ENCODE data around the gene CCDC57.

The CCDC57 gene

GRCh38 chr17:82234211-82235055 is 21.8 kb upstream of the CCDC57 start:
- TF ChIP-seq GATA2 (IDR thresholded peaks at IDR 0.05; ENCODE audit: low read depth, low read length) (no peak), GATA3 (IDR thresholded peaks at IDR 0.05; ENCODE audit: low read depth, low read length) (no peak)

DNA sequence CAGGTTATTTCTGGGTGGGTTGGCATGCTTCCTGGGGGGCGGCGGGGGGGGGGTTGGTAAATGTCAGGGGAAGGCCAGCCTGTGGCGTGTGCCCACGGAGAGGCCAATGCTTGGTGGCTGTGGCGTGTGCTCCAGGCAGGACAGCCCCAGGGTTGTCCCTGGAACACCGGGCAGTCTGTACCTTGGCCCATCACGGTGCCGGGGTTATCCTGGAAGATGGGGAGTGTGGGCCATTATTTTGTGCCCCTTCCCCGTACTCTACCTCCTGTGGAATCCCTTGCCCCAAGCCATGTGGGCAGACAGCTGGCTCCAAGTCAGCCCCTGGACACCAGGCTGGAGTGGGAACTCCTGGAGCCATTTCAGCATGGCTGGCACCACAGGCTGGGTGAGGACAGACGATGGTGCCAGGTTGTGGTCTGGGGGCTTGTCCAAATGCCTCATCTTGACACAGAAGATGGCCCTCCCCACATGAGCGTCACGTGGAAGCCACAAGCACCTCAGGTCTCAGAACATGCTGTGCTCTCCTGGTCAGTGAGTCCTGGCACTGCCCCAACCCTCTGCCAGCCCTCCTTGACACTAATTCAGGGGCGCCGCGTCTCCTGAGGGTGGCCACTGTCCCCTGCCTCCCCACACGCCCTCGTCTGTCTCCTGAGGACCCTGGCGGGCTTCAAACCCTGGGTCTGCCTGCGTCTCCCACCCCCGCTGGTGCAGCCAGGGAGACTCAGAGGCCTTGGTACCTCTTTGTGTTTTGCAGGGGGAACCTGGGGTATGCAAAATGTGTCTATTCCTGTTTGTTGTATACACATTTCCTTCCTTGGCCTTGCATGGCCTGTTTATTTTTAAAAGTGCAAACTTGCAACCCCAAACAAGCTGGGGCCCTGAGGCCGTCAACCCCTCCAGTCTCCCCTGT is 20.5 kb upstream of the CCDC57 start:
- TF ChIP-seq GATA2 (IDR thresholded peaks at IDR 0.05; ENCODE audit: low read depth, low read length) = no peak
- TF ChIP-seq GATA3 (IDR thresholded peaks at IDR 0.05; ENCODE audit: low read depth, low read length) = no peak

DNA sequence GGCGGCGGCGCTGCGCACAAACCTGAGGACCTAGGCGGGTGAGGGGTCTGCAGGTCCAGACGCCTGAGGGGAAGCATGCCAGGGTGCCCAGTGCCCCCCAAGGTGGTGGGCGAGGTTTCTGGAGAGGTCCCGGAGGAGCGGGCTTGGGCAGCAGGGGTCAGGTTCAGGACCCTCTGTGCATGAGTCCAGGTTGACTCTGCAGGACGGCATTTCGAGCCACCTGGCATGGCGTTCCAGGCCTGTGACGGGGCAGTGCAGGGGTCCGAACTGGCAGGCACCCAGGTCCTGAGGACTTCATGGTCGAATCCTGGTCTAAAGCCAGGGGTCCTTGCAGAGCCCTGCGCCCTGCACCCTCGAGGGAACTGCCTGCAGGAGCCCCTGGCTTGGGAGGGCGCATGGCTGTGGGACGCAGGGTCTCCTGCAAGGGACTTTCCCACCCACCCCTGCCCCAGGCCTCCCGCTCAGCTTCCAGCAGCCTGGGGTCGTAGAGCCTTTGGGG is 19.7 kb upstream of the CCDC57 start:
- TF ChIP-seq GATA2 (IDR thresholded peaks at IDR 0.05; ENCODE audit: low read depth, low read length) = no peak
- TF ChIP-seq GATA3 (IDR thresholded peaks at IDR 0.05; ENCODE audit: low read depth, low read length) = no peak

DNA sequence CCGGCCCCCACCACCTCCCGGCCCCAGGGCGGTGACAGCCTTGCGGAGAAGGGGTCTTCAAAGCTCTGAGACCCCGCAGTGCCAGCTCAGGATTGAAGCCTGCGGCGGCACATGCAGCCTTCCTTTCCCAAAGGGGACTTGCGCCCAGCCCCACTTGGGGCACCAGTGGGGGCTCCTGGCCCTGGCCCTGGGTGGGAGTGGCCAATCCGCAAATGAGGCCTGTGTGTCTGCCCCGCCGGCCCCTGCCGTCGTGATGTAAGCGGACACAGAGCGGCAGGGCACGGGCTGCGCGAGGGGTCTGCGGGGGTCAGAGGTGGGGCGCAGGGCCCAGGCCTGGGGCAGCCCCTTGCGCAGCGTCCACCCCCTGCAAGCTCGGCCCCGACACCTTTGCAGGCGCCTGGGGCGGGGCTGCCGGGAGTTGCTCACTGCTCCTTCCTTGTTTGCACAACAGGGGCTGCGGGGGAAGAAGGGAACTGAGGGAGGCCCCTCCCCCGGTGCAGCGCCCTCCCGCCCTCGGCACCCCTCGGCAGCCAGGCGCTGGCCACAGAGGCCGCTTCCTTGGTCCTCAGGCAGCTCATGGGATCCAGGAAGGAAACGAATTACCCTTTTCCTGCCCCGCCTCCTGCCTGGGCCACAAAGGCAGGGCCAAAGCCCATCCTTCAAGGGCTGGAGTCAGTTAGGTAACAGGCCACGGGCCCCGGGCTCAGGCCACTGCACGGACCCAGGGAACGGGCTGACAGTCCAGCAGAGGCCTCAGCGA is 19.1 kb upstream of the CCDC57 start:
- TF ChIP-seq GATA2 (IDR thresholded peaks at IDR 0.05; ENCODE audit: low read depth, low read length) (no peak), GATA3 (IDR thresholded peaks at IDR 0.05; ENCODE audit: low read depth, low read length) (no peak)

GRCh38 chr17:82231312-82231561 is 18.6 kb upstream of the CCDC57 start:
- TF ChIP-seq GATA3 (IDR thresholded peaks at IDR 0.05; ENCODE audit: low read depth, low read length) (no peak), GATA2 (IDR thresholded peaks at IDR 0.05; ENCODE audit: low read depth, low read length) (no peak)

DNA sequence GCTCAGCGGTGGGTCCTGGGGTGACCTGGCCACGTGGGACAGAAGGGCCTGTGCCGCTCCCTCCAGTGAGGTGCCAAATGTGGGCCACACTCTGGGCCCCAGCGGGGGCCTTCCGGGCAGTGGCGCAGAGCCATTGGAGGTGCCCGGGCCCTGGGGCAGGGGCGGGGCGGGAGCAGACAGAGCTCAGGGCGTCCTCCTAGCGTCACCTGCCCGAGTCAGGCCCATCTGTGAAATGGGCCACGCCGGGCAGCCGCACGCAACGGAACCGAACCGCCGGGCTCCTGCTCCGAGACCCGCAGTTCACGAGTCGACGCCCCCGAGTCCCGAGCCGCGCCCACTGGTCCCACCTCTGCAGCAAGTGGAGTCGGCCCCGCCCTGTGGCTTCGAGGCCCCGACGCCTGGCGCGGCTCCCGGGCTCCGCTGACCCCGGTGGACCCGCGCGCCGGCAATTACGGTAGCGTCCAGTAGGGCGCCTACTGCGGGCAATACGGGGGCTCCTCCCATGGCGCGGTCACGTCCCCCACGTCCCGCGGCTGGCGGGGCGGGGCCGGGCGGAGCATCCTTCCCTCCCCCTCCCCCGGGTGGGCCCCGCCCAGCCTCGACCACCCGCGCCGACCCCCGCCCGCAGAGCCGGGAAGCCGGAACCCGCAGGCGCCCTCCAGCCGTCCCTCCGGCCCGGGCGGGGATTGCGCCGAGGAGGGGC is 18.1 kb upstream of the CCDC57 start:
- TF ChIP-seq GATA2 (IDR thresholded peaks at IDR 0.05; ENCODE audit: low read depth, low read length) = no peak
- TF ChIP-seq GATA3 (IDR thresholded peaks at IDR 0.05; ENCODE audit: low read depth, low read length) = no peak

DNA sequence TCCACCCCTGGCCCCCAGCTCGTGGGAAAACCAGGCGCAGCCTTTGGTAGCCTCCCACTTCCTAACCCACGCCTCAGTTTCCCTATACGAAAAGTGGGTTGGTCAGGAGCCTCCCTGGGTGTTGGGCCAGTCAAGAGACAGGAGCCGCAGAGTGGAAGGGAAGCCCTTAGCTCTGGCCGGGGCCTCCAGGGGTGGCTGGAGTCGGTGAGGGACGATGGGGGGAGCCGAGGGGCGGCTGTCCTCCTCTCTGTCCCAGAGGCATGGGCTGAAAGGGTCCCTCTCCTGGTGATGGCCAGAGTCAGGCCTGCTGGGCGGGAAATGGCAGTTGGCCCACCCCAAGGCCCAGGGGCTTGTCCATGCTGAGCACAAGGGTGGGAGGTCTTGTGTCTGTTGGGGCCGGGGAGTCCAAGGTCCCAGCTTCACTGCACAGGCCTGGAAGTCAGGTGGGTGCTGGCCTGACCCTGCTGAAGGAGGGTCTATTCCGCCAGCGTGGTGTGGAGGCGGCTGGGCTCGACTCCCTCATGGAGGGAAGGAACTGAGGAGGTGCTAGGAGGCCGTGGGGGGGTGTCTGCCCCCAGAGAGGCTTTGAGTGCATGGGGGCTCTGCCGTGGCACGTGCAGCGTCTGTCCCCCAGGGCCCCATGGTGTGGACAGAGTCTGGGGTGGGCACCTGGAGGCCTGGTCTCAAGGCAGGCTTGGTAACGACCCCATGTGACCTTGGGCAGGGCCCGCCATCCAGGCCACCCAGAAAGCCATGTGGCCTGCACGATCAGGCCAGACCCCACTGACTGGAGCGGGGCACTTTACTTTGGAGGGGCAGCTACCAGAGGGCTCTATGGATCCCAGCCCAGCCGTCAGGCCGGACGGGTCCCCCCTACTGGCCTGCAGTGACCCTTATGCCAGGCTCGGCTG is 17.3 kb upstream of the CCDC57 start:
- TF ChIP-seq GATA3 (IDR thresholded peaks at IDR 0.05; ENCODE audit: low read depth, low read length) (no peak), GATA2 (IDR thresholded peaks at IDR 0.05; ENCODE audit: low read depth, low read length) (no peak)

DNA sequence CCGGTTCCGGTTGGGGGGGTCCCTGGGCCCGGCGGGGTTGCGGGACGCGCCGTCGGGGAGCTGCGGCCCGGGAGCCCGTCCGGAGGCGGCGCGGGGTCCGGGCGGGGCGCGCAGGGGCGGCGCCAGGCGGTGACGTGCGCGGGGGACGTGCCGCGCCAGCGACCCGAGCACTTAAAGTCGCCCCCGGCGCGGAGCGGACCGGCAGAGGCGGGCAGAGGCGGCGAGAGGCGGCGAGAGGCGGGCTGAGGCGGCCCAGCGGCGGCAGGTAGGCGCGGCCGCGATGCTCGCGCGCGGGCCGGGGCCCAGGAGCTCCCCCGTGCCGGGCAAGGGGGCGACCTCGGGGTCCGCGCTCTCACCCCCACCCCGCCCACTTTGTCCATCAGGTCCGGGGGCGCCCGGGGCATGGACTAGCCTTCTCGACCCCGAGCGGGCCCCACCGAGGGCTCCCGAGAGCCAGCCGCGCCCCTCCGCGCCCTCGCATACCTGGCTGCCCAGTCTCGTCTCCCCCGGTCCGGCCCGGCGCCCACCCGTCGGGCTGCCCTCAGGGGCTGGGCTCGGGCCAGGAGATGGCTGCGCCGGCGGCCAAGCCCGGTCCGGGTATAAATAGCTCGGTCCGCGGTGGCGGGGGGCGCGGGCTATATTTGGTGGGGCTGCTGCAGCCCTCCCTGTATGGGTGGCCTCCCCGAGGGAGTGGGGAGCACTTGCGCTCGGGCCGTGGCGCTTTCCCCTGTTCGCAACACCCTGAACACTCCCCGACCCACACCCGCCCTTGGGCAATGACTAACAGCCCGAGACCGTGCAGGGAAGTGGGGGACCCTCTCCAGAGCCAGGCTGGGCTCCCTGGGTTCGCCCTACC is 16.4 kb upstream of the CCDC57 start, which contains the start of gene SLC16A3:
SLC16A3 (plus strand) TSS at position 201 of the 856 bp plus-strand sequence. CDS start 6,967 bp downstream, outside the sequence.
- TF ChIP-seq GATA2 (IDR thresholded peaks at IDR 0.05; ENCODE audit: low read depth, low read length) (no peak), GATA3 (IDR thresholded peaks at IDR 0.05; ENCODE audit: low read depth, low read length) (no peak)

DNA sequence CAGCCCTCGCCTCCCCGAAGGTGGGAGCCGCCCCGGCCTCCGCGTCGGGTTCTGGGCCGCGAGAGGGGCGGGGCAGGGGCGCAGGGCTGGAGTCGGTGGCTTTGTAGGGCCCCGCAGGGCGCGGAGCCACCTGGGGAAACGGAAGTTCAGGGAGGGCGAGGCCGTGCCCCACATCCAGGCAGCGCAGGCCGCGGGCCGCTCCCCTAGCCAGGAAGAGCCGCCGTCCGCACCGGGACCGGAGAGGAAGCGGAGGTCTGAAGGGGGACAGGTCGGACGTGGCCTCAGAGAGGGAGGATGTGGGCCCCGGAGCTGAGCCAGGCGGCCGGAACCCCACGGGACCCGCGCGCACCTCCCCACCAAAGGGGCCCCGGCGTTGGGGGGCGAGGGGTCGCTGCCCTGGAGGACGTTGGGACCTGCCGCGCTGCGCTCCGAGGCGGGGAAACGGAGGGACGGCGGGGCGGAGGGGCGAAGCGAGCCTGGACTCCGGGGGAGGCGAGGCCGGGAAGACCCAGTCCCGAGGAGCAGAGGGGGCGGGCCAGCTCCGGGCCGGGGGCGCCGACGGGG is 15.7 kb upstream of the CCDC57 start:
- TF ChIP-seq GATA3 (IDR thresholded peaks at IDR 0.05; ENCODE audit: low read depth, low read length) (no peak), GATA2 (IDR thresholded peaks at IDR 0.05; ENCODE audit: low read depth, low read length) (no peak)

GRCh38 chr17:82227629-82228277 is 15.1 kb upstream of the CCDC57 start:
- TF ChIP-seq GATA3 (IDR thresholded peaks at IDR 0.05; ENCODE audit: low read depth, low read length) = no peak
- TF ChIP-seq GATA2 (IDR thresholded peaks at IDR 0.05; ENCODE audit: low read depth, low read length) = no peak
